Fibroblast of mammary gland (primary cell): ENCODE results near the gene TNPO1.

Experiments
- DNase-seq: peaks from one replicate; pipeline ENCODE4 v3.0.0-alpha.2; 2010; ENCODE audit warnings: low read depth
- H3K4me3 ChIP-seq: 2 replicates; pipeline ENCODE4 v1.5.1; 2011; ENCODE audit warnings: low read depth, mild to moderate bottlenecking, low read length, moderate library complexity; ENCODE audit not compliant: control insufficient read depth
- TF ChIP-seq, protein P1 (sequence below): conservative IDR thresholded peaks from 2 replicates; pipeline ENCODE4 v1.5.1; 2011; ENCODE audit warnings: low read depth, low read length, inconsistent platforms; ENCODE audit not compliant: control insufficient read depth, insufficient read depth

TNPO1 gene

DNA sequence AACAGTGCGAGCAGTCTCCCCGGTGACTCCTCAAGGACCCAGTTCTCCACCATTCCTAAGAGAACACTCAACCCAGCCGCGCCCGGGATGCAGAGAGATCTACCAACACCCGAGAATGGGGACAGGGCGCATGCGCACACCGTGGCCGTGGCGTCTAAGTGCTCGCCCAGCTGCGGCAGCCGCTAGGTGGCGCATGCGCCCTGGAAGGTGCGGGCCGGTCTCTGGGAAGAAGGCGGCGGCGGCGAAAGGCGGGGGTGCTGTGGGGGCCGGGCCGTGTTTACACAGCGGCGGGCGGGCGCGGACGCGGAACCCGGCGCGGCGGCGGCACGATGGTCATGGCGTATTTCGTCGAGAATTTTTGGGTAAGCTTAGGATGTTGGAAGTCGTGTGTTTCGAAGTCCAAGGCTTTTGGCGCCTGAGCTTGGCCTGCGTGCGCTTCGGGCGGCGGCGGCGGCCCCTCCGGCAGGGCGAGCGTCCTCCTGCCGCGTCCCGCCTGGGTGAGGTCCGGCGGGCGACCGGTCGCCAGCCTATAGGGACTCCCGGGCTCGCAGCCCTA lies 139.4 kb downstream of the TNPO1 start, which contains the start of gene FCHO2:
Gene FCHO2 (plus strand): TSS at position 274 of the 556 bp plus-strand sequence. CDS start 56 bp downstream, at position 330.
- peak; percentile 96 for DNase-seq
- peak within 1 kb of the TSS; percentile 73 for H3K4me3 ChIP-seq
- TF ChIP-seq, protein P1, sequence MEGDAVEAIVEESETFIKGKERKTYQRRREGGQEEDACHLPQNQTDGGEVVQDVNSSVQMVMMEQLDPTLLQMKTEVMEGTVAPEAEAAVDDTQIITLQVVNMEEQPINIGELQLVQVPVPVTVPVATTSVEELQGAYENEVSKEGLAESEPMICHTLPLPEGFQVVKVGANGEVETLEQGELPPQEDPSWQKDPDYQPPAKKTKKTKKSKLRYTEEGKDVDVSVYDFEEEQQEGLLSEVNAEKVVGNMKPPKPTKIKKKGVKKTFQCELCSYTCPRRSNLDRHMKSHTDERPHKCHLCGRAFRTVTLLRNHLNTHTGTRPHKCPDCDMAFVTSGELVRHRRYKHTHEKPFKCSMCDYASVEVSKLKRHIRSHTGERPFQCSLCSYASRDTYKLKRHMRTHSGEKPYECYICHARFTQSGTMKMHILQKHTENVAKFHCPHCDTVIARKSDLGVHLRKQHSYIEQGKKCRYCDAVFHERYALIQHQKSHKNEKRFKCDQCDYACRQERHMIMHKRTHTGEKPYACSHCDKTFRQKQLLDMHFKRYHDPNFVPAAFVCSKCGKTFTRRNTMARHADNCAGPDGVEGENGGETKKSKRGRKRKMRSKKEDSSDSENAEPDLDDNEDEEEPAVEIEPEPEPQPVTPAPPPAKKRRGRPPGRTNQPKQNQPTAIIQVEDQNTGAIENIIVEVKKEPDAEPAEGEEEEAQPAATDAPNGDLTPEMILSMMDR, result peak; percentile 51

DNA sequence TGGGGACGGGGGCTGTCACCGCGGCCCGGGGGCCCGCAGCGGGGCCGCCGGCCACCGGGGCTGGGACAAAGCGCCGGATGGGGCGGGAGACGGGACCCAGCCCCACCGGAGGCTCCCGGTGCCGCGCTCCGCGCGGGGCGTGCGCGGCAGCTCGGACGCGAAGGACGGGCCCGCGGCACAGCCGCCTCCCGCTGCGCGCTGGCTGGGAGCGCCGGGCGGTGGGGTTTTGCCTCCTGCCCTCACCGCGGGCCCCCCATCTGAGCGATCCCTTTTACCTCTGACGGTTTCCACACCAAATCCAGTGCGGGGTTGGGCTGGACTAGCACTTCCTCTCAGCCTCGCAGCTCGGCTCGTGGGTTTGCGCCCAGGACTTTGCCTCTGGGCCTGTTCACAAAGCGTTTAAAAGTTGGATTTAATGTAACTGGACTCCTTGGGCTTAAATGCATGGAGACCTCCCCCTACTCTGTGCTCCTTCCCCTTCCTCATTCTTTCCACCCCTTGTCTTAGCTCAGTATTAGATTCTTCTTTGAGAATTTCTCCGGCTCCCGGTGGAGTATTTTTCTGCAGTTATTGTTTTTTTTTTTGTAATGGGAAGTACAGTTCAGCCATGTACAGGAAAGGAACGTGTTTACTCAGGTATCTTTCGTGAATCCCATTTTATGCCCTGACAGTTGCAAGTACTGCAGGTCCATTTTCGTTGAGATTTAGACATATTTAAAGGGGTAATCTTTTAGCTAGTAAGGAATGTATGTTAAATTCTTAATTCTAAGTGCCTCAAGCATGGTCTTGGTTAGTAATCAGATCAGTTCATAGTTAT lies 140.1 kb downstream of the TNPO1 start:
- peak overlapping the region; percentile 73 for H3K4me3 ChIP-seq

DNA sequence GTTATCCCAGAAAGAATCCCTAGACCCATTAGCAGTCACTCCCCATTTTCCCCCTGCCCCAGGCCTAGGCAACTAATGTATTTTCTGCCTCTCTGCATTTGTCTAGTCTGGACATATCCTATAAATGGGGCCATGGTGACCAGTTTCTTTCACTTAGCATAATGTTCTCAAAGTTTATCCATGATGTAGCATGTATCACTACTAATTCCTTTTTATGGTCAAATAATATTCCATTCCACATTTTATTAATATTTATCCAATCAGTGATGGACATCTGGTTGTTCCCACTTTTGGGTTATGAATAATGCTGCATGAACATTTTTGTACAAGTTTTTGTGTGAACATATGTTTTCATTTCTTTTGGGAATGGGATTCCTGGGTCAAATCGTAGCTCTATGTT lies 140.9 kb downstream of the TNPO1 start:
- DNase-seq, result no peak
- TF ChIP-seq, protein P1, result no peak
- H3K4me3 ChIP-seq, result peak overlapping the region; percentile 73

More for the DNA sequence above, 140.1 kb downstream of the TNPO1 start:
- peak; percentile 49 for DNase-seq
- TF ChIP-seq, protein P1, result no peak

GRCh38 chr5:72959257-72959656 lies 142.8 kb downstream of the TNPO1 start:
- TF ChIP-seq, protein P1, result no peak
- no peak overlapping the region for H3K4me3 ChIP-seq
- DNase-seq, result no peak
